ENCODE data around the gene PRAMEF12.
"Not testable (repeated sequence)": the region's sequence is repeated elsewhere in the genome, so short reads cannot be mapped to it uniquely, and the experiment has no call there.

Gene PRAMEF12

GRCh38 chr1:12771186-12771585, 2.4 kb upstream of the PRAMEF12 start:
- no peak for DNase-seq

GRCh38 chr1:12772520-12772919, 1.0 kb upstream of the PRAMEF12 start:
- no peak for DNase-seq

DNA sequence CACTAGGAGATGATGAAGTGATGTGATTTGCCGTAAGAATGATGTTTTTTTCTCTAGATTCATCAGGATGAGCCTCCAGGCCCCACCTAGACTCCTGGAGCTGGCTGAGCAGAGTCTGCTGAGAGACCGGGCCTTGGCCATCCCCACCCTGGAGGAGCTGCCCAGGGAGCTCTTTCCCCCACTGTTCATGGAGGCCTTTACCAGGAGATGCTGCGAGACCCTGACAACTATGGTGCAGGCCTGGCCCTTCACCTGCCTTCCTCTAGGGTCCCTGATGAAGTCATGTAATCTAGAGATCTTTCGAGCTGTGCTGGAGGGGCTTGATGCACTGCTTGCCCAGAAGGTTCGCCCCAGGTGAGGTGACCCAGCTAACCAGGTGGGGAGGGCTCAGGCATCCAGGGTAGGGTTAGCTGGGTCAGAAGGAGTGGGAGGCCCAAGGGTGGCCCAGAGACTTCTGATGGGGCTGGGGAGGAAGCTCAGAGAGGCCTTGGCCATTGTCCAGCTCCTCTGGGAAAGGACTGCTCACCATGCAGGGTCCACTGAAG, 1.3 kb downstream of the PRAMEF12 start:
- no peak for DNase-seq

DNA sequence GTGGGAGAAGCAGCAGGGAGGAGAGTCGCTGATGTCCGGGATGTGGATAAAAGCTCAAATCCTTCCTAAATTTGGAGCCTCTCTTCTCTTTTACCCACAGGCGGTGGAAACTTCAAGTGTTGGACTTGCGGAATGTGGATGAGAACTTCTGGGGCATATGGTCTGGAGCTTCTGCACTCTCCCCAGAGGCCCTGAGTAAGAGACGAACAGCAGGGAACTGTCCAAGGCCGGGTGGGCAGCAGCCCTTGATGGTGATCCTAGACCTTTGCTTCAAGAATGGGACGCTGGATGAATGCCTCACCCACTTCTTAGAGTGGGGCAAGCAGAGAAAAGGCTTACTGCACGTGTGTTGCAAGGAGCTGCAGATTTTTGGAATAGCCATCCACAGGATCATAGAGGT, 1.9 kb downstream of the PRAMEF12 start:
- no peak for DNase-seq

- no peak for DNase-seq
Measured at GRCh38 chr1:12776801-12777557, 3.4 kb downstream of the PRAMEF12 start.

DNA sequence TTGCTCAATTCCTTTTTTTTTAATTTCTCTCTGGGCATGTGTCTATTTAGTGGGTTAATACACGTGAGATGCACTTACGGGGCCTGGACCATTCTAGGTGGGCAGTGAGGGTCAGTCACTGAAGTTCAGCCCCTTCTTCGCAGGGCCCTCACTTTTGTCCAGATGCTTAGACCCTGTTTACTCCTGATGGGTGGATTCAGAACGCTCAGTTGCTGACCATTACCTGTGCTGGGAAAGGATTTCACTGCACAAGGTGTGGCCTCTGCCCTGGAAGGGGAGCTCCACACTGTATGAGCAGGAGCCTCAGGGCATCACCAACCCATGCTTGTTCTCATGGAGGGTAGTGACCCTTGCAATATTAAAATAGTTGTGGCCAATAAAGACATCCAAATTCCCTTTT, 4.5 kb downstream of the PRAMEF12 start:
- no peak for DNase-seq

DNA sequence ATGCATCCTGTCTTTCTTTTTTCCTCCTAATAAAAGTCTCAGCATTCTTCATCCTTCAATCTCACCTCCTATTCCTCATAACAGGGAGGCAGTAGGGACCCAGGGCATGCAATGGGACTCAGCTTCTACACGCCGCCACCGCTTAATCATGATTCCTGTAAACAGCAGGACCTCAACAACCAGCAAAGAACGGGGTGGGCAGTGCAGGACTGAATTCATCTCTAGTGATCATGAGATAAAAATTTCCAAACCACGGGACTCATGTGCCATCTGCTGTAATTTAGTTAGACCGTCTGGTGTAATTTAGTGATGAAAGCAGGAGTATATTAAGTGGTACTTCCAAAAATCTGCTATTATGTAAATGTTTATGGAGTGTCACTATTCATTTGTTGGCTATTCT, 5.4 kb downstream of the PRAMEF12 start:
- DNase-seq: peak; percentile 4

GRCh38 chr1:12781488-12781887, 8.0 kb downstream of the PRAMEF12 start:
- DNase-seq: not testable (repeated sequence)

DNA sequence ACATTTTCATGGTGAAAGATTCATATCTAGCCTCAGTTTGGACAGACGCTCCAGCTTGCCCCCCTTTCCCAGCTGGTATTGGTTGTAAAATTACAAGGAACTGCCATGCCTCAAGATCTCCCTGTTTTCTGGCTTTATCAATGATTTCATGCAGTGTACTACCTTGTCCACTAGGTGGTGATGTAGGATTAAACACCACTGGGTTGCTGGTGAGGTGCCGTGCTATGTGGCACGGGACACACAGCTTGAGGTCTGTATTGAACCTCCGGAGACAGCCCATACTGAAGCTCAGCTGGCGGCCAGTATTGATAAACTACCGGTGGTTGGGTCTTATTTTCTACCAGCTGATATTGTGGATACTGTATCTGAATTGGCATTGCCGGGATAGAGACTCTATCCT, 10.2 kb downstream of the PRAMEF12 start:
- not testable (repeated sequence) for DNase-seq

DNA sequence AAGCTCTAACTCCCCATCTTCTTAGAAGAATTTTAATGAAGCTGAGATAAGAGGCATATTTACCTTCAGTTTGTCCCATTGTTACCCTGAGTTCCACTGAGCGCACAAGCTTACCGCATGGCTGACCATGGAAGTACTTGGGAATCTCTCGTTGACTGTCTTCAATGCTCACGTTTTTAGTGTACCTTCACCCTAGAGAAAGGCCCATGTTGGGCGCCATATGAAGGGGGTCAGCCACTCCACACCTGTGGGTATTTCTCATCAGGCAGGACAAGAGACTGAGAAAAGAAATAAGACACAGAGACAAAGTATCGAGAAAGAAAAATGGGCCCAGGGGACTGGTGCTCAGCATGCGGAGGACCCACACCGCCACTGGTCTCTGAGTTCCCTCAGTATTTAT, 11.2 kb downstream of the PRAMEF12 start:
- not testable (repeated sequence) for DNase-seq

GRCh38 chr1:12791097-12791496, 17.6 kb downstream of the PRAMEF12 start, which contains the start of gene PRAMEF1:
PRAMEF1 (plus strand) TSS chr1:12791397; CDS start chr1:12793228, 1,831 bp downstream.
- not testable (repeated sequence) for DNase-seq

GRCh38 chr1:12798911-12799310, 25.4 kb downstream of the PRAMEF12 start:
- DNase-seq: no peak

DNA sequence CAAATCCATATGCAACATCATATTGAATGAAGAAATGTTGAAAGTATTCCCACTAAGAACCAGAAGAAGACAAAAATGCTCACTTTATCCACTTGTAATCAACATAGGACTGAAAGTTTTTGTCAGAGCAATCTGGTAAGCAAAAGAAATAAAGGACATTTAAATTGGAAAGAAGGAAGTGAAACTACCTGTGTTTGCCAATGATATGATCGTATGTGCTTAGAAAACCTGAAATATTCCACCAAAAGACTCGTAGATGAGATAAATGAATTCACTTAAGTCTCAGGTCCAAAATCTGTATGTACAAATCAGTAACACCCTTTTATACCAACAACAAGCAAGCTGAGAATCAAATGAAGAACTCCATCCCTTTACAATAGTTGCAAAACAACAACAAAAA, 26.2 kb downstream of the PRAMEF12 start:
- no peak for DNase-seq

DNA sequence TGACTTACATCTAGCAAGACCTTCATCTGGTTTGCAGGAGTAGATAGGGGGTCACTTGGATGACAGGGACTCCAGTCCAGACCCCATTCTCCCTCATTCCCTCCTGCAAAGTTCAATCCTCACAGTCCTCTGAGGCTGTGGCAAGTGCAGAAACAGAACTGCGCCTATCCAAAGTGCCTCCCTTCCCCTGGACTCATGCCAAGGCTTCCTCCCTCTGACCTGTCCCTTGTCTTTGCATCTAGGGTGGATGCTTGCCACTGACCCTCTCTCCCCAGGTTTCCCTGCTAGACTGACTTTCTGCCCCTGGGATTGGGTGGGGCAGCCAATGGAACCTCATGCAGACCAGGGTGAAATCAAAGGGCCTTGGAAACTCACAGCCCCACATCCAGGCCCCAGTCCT, 36.4 kb downstream of the PRAMEF12 start:
- DNase-seq: no peak

GRCh38 chr1:12810691-12811408, 37.3 kb downstream of the PRAMEF12 start:
- peak; percentile 52 for DNase-seq

GRCh38 chr1:12811409-12811784, 37.9 kb downstream of the PRAMEF12 start:
- DNase-seq: no peak

- not testable (repeated sequence) for DNase-seq
Measured at GRCh38 chr1:12819061-12819460, 45.5 kb downstream of the PRAMEF12 start.
